D721Med (cell line): ENCODE measurements around the gene LPIN1.

Source experiments
- DNase-seq: peaks from one replicate; pipeline ENCODE4 v3.0.0; 2011; ENCODE audit warnings: low spot score; ENCODE audit not compliant: insufficient read length
- FAIRE-seq: peaks from 2 replicates; lab custom pipeline; 2011; peaks lifted over from hg19 to GRCh38; lab: Jason Lieb, UNC
- TF ChIP-seq, protein P1 (sequence below): IDR thresholded peaks from 2 replicates; pipeline ENCODE4 v1.5.1; 2012; ENCODE audit warnings: mild to moderate bottlenecking, control low read depth; ENCODE audit not compliant: insufficient read depth; ENCODE audit errors: missing control alignments

LPIN1 gene

DNA sequence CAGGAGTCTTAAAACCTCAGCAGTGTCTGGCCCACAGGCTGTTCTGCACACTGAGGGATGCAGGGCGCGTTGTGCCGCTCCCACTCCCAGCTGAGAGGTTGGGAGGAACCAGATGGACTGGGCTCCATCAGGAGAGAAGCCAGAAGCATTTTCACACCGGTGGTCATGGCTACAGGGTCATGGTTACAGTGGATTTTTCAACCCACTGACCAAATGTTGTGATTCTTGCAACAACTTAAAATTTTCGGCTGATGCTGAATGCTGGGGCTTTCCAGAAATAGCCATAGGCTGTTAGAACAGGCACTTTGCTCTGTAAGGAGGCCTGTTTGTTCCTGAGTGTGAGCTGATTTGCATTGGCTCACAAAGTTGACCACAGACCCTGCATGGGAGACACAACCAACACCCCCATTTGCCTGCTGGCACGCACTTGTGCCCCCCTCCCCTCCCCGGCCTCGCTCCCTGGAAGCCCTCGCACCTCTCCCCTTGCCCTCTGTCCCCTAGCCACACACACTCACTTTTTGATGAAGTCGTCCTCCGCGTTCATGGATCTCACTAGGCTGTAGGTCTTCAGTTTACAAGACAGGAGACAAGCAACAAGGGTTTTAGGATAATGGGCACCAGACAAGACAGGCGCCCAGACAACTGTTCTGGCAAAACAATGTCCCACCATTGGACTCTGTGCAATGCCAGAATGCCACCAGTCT lies 3.4 kb downstream of the LPIN1 start:
- TF ChIP-seq, protein P1, sequence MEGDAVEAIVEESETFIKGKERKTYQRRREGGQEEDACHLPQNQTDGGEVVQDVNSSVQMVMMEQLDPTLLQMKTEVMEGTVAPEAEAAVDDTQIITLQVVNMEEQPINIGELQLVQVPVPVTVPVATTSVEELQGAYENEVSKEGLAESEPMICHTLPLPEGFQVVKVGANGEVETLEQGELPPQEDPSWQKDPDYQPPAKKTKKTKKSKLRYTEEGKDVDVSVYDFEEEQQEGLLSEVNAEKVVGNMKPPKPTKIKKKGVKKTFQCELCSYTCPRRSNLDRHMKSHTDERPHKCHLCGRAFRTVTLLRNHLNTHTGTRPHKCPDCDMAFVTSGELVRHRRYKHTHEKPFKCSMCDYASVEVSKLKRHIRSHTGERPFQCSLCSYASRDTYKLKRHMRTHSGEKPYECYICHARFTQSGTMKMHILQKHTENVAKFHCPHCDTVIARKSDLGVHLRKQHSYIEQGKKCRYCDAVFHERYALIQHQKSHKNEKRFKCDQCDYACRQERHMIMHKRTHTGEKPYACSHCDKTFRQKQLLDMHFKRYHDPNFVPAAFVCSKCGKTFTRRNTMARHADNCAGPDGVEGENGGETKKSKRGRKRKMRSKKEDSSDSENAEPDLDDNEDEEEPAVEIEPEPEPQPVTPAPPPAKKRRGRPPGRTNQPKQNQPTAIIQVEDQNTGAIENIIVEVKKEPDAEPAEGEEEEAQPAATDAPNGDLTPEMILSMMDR, result no peak
- DNase-seq, result no peak
- no peak for FAIRE-seq

DNA sequence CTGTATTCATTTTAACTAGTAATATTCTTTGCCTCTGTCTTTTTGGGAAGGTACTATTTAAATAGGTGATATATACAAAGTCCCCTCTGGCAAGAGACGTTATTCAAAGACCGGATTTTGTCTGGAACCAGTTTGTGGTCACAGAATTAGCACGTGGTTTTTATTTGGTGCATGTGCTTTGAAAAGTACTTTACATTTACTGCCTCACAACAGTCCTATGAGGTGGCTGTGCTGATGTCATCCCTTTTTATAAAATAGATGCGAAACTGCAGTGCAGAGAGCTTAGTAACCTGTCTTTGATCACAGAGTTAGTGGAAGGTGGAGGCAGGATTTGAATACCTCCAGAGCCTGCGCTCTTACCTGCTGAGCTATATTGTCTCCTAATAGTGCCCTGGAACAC lies 4.0 kb downstream of the LPIN1 start:
- TF ChIP-seq, protein P1, result no peak
- no peak for FAIRE-seq
- DNase-seq, result no peak

DNA sequence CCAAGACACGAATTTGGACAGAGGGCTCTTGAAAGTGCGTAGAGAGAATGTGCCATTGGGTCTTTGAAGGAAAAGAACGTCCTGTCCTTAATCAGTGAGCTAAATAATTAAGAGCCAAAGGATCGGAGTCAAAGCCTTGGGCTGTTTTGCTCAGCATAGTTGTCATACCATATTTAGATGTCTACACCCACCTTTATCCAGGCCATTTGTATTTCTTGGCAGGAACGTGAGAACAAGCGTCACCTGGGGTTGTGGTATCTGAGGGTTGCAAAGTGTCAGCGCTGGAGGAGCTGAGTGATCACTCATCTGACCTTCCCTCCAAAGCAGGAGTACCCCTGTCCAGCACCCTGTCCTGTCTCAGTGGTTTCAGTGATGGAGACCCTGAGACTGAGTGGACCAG lies 4.5 kb downstream of the LPIN1 start:
- no peak for DNase-seq
- FAIRE-seq, result no peak
- TF ChIP-seq, protein P1, result no peak

DNA sequence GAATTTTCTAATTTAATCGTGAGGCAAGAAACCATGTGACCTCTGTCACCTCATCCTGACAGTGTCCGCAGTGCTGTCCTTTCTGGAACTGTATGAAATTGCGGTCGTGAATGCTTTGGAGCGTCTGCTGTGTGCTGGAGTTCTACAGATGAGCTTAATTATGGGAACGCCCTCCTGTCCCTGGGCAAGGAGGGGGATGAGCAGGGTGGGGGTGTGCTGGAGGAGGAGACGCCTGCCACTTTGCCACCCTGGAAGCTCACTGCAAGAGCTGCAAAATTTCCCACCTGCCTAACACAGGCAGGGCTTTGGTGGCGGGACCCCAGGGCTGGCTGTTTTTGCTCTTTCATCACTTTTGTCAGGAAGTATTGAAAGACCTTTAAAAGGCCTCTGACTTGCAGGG lies 6.5 kb downstream of the LPIN1 start:
- FAIRE-seq (no peak), DNase-seq (no peak)
- TF ChIP-seq, protein P1, result no peak

DNA sequence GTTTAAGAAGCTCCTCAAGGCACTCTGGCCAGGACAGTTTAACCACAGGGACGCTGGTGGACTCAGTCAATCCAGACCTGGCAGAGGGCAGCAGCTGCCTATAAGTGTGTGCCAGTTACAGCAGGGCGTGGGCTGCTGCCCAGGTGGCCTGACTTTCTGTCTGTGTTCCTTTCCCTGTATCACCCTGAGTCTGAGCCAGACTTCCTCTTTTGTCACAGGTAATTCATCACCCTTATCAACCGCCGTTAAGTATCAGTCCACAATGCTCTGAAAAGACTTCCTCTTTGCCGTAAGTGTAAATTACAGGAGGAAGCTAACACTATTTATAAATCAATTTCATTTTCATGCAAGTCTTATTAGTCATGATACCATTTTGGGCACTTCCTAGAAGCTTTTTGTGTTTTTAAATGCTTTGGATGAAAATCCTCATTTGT lies 7.0 kb downstream of the LPIN1 start:
- DNase-seq (no peak), FAIRE-seq (no peak)
- TF ChIP-seq, protein P1, result no peak

DNA sequence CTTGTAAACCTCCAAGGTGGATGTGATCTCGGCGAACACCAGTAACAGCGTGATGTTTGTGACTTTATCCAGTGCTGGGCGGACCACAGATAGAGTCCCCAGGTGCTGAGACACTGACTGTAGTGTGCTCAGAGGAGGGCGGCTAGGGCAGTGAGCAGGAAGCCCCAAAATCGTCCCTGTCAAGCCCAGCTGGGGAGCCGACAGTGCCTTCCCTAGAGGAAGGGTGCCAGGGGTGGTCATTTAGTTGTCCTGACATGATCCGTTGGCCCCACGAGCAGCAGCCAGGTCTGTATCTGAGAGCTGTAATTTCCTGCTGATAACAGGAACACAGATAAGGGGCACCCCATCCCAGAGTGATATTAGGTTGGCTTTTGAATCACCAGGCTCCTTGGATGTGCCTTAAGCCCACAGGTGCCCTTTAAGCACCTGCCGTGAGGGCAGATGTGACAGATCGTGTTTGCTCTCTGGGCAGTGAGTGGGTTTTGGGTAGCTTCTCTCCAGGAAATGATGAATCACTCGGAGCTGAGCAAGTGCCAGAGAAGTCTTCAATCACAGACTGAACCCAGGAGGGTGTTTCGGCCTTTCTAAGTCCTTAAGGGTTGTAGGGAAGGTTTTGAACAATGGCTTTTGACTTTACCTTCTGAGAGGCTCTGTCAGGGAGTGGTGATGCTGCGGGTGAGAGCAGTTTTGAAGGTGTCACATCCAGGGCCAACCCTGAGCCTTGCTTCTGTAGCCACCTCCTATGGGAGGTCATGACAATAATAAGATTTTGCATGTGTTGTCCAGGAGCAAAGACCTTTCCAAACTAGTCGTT lies 7.7 kb downstream of the LPIN1 start:
- FAIRE-seq (no peak), DNase-seq (no peak)
- TF ChIP-seq, protein P1, result no peak

DNA sequence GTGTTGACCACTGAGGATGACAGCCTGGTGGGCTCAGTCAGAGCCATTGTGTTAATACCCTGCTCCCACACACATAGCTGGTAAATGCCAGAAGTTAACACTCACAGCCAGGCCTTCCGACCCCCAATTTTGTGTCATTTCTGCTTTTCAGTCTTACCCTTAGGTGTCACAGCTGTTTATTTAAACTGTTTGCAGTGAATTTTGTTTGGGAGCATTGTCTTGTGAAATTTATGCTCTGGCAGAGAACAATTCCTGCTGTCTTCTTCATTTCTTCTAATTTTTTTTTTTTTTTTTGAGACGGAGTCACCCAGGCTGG lies 8.2 kb downstream of the LPIN1 start:
- TF ChIP-seq, protein P1, result no peak
- no peak for FAIRE-seq
- DNase-seq, result no peak
